Measurements from ENCODE around the gene USP32. TPM values are rescaled to one million over a fixed set of nuclear protein-coding genes. Genes with fewer than 3 reads are reported as not detected.

Gene USP32
- total RNA-seq, 1 experiment from 2014 or later: 24.7 TPM

GRCh38 chr17:60169921-60170817, 221.8 kb downstream of the USP32 start:
- Histone ChIP-seq H3K36me3 (no peaks in the 10 kb centered on the region), H3K27me3 (no peaks in the 10 kb centered on the region), H3K4me3 (no peak overlapping the region), H3K9me3 (no peaks in the 10 kb centered on the region)
- DNase-seq: no peak

GRCh38 chr17:60168654-60169053, 223.3 kb downstream of the USP32 start:
- Histone ChIP-seq H3K36me3 (no peaks in the 10 kb centered on the region), H3K9me3 (no peaks in the 10 kb centered on the region), H3K4me3 (no peak overlapping the region), H3K27me3 (no peaks in the 10 kb centered on the region)
- no peak for DNase-seq

- Histone ChIP-seq H3K27me3 (no peaks in the 10 kb centered on the region), H3K9me3 (no peaks in the 10 kb centered on the region), H3K4me3 (no peak overlapping the region), H3K36me3 (no peaks in the 10 kb centered on the region)
- DNase-seq: peak; percentile 64
Measured at GRCh38 chr17:60167065-60167741, 224.7 kb downstream of the USP32 start.

- Histone ChIP-seq H3K9me3 (no peaks in the 10 kb centered on the region), H3K27me3 (no peaks in the 10 kb centered on the region), H3K36me3 (no peaks in the 10 kb centered on the region), H3K4me3 (no peak overlapping the region)
- DNase-seq: no peak
Measured at GRCh38 chr17:60165971-60166370, 226.0 kb downstream of the USP32 start.

GRCh38 chr17:60165223-60165622, 226.7 kb downstream of the USP32 start:
- H3K4me3 ChIP-seq: no peak overlapping the region
- no peaks in the 10 kb centered on the region for H3K36me3 ChIP-seq
- no peak for DNase-seq
- no peaks in the 10 kb centered on the region for H3K9me3 ChIP-seq
- no peaks in the 10 kb centered on the region for H3K27me3 ChIP-seq

GRCh38 chr17:60164697-60165096, 227.2 kb downstream of the USP32 start:
- H3K9me3 ChIP-seq: no peaks in the 10 kb centered on the region
- H3K36me3 ChIP-seq: no peaks in the 10 kb centered on the region
- no peaks in the 10 kb centered on the region for H3K27me3 ChIP-seq
- no peak overlapping the region for H3K4me3 ChIP-seq
- no peak for DNase-seq

GRCh38 chr17:60164164-60164563, 227.8 kb downstream of the USP32 start:
- Histone ChIP-seq H3K27me3 (no peaks in the 10 kb centered on the region), H3K36me3 (no peaks in the 10 kb centered on the region), H3K9me3 (no peaks in the 10 kb centered on the region), H3K4me3 (no peak overlapping the region)
- no peak for DNase-seq

- H3K4me3 ChIP-seq: no peak overlapping the region
- no peaks in the 10 kb centered on the region for H3K36me3 ChIP-seq
- no peaks in the 10 kb centered on the region for H3K27me3 ChIP-seq
- no peaks in the 10 kb centered on the region for H3K9me3 ChIP-seq
- DNase-seq: no peak
Measured at GRCh38 chr17:60163108-60163784, 228.7 kb downstream of the USP32 start.

GRCh38 chr17:60161598-60162330, 230.2 kb downstream of the USP32 start:
- no peak for DNase-seq
- no peaks in the 10 kb centered on the region for H3K9me3 ChIP-seq
- no peaks in the 10 kb centered on the region for H3K36me3 ChIP-seq
- no peak overlapping the region for H3K4me3 ChIP-seq
- H3K27me3 ChIP-seq: no peaks in the 10 kb centered on the region

GRCh38 chr17:60160829-60161501, 231.0 kb downstream of the USP32 start:
- no peak overlapping the region for H3K4me3 ChIP-seq
- H3K27me3 ChIP-seq: no peaks in the 10 kb centered on the region
- no peaks in the 10 kb centered on the region for H3K9me3 ChIP-seq
- no peak for DNase-seq
- no peaks in the 10 kb centered on the region for H3K36me3 ChIP-seq

GRCh38 chr17:60159479-60159866, 232.5 kb downstream of the USP32 start:
- H3K36me3 ChIP-seq: no peaks in the 10 kb centered on the region
- H3K4me3 ChIP-seq: no peak overlapping the region
- H3K27me3 ChIP-seq: no peaks in the 10 kb centered on the region
- no peak for DNase-seq
- no peaks in the 10 kb centered on the region for H3K9me3 ChIP-seq

- peak; percentile 54 for DNase-seq
Measured at GRCh38 chr17:60158751-60159478, 233.0 kb downstream of the USP32 start.

GRCh38 chr17:60157487-60158040, 234.4 kb downstream of the USP32 start:
- DNase-seq: no peak
- H3K4me3 ChIP-seq: no peak overlapping the region
- H3K27me3 ChIP-seq: no peaks in the 10 kb centered on the region
- no peaks in the 10 kb centered on the region for H3K36me3 ChIP-seq
- no peaks in the 10 kb centered on the region for H3K9me3 ChIP-seq

More at GRCh38 chr17:60158751-60159478, 233.0 kb downstream of the USP32 start:
- H3K36me3 ChIP-seq: no peaks in the 10 kb centered on the region
- H3K27me3 ChIP-seq: no peaks in the 10 kb centered on the region
- no peaks in the 10 kb centered on the region for H3K9me3 ChIP-seq
- H3K4me3 ChIP-seq: no peak overlapping the region

GRCh38 chr17:60156746-60157145, 235.2 kb downstream of the USP32 start:
- H3K27me3 ChIP-seq: no peaks in the 10 kb centered on the region
- H3K4me3 ChIP-seq: no peak overlapping the region
- H3K9me3 ChIP-seq: no peaks in the 10 kb centered on the region
- no peak for DNase-seq
- H3K36me3 ChIP-seq: no peaks in the 10 kb centered on the region

- Histone ChIP-seq H3K27me3 (no peaks in the 10 kb centered on the region), H3K36me3 (no peaks in the 10 kb centered on the region), H3K4me3 (no peak overlapping the region), H3K9me3 (no peaks in the 10 kb centered on the region)
- DNase-seq: no peak
Measured at GRCh38 chr17:60155815-60156214, 236.1 kb downstream of the USP32 start.

Measured in MG63 (cell line).